Measurements from ENCODE around the gene COLEC11.
"Not testable (repeated sequence)": the region's sequence is repeated elsewhere in the genome, so short reads cannot be mapped to it uniquely, and the experiment has no call there.

COLEC11 gene

GRCh38 chr2:3606370-3607201, 11.7 kb downstream of the COLEC11 start:
- DNase-seq, result no peak

DNA sequence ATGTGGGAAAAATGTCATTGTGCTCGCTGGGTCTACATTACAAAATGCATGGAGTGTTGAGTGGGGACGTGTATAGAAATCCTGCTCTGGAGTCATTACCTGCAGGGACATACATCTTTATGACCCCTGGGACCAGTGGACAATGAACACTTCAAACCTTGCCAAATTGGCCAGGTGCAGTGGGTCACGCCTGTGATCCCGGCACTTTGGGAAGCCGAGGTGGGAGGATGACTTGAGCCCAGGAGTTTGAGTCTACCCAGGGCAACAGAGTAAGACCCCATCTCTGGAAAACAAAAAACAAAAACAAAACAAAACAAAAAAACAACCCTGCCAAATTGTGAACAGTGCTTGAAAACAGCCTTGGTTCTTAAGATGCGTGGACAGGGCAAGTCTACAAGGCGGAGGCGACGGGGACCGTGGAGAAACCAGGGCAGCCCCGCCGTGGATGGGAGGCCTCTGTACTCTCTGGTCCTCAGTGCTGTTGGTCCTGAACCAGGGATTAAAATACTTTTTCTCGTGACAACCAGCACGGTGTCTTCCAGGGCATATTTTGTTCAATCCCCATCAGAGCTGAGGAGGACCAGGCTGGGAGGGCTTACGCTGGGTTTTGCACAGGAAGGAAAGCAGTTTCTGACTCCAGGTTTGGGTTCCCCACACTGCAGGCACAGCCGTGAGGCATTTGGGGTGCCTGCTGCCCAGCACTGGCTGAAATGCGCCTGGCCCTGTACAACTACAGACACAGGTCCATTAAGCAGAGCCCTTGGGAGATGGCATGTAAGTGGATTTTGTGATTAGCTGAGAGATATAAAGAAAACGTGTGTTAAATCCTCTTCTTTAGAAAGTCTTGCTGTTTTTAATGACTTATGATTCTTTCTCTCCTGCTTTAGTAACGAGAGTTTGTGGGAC, 13.7 kb downstream of the COLEC11 start:
- peak; percentile 18 for DNase-seq

- peak; percentile 42 for DNase-seq
Measured at GRCh38 chr2:3609279-3609673, 14.4 kb downstream of the COLEC11 start.

DNA sequence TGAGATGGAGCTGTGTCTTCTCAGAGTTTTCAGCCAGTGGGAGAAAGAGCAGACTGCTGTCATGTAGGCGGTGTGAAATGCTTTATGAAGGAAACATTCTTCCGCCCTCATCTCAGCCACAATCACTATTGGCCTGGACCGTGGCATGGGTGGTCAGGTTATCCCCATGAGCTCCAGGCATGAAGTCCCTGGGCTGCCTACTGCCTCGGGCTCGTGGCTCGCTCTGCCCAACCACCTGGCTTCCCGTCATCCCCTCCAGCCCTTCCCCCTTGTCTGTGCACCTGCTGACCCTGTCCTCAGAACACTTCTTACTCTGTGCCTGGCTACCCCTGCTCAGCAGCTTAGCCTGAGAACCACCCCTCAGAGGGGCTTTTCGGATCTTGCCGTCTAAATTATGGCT, 15.5 kb downstream of the COLEC11 start:
- no peak for DNase-seq

- no peak for DNase-seq
Measured at GRCh38 chr2:3610881-3611505, 16.1 kb downstream of the COLEC11 start.

DNA sequence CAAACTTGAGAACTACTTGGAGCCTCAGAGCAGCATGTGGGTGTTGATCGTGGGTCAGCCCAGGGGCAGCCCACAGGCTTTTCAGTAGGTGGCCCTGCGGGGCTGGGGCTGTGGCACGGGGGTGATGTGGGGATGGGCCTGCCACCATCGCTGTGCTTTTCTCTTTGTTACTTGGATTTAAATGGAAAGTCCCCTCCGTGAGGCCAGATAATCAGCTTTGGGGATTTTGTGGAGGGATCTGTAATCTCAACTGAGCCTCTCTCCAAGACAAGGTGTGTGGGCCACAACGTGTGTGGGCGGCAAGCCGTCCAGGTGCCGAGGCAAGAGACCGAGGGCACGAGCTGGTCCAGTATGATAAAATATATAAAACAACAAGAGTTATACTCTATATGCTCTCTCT, 16.7 kb downstream of the COLEC11 start:
- no peak for DNase-seq

GRCh38 chr2:3612639-3613523, 18.0 kb downstream of the COLEC11 start:
- no peak for DNase-seq

- DNase-seq, result no peak
Measured at GRCh38 chr2:3613524-3613905, 18.6 kb downstream of the COLEC11 start.

- DNase-seq, result not testable (repeated sequence)
Measured at GRCh38 chr2:3614743-3615142, 19.8 kb downstream of the COLEC11 start.

GRCh38 chr2:3615541-3616200, 20.8 kb downstream of the COLEC11 start:
- not testable (repeated sequence) for DNase-seq

GRCh38 chr2:3616435-3617197, 21.7 kb downstream of the COLEC11 start:
- not testable (repeated sequence) for DNase-seq

DNA sequence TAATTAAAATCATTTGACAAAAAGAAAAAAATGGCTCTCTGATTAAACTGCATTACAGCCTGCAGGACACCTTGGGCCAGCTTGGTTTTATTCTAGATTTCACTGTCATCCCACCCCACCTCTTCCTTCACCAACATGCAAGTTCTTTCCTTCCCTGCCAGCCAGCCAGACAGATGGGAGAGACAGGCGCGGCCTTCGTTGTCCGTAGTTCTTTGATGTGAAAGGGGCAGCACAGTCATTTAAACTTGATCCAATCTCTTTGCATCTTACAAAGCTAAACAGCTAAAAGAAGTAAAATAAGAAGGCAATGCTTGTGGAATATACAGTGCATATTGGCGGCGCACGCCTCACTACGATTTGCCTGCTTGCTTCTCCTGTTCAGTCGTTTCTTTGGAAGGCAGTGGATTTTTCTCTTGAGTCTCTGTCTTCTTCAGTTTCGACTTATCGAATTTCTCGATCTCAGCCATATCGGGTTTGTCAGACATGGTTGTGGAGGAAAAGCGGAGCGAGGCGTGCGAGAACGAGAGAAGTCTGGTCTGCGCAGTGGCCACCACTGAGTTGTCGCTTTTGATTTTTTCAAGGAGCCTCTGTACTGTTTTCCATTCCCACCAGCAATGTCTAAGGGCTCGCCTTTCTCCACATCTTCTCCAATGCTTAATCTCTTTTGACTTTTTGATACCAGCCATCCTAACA, 22.4 kb downstream of the COLEC11 start:
- DNase-seq, result no peak

DNA sequence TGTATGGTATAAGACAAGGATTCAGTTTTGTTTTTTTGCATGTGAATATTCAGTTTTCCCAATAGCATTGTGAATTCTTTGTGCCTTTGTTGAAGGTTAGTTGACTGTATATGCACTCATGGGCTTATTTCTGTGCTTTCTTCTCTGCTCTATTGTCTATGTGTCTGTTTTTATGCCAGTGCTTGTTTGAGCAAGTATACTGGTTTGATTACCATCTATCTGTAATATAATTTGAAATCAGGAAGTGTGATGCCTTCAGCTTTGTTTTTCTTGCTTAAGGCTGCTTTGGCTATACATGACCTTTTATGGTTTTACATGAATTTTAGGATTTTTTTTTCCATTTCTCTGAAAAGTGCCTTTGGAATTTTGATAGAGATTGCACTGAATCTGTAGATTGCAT, 23.5 kb downstream of the COLEC11 start:
- DNase-seq, result no peak

DNA sequence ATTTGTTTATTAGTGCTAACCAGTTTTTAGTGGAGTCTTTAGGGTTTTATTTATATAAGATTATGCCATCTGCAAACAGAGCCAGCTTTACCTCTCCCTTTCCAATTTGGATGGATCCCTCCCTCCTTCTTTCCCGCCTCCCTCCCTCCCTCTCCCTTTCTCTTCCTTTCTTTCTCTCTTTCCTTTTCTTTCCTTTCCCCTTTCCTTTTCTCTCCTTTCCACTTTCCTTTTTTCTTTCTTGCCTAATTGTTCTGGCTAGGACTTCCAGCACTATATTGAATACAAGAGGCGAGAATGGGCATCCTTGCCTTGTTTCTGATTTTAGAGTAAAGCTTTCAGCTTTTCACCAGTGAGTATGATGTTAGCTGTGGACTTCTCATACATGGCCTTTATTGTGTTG, 24.1 kb downstream of the COLEC11 start:
- no peak for DNase-seq

GRCh38 chr2:3619661-3620060, 24.7 kb downstream of the COLEC11 start:
- DNase-seq, result not testable (repeated sequence)

GRCh38 chr2:3620834-3621233, 25.9 kb downstream of the COLEC11 start:
- no peak for DNase-seq

GRCh38 chr2:3622967-3623366, 28.1 kb downstream of the COLEC11 start:
- DNase-seq, result no peak

GRCh38 chr2:3624059-3624794, 29.3 kb downstream of the COLEC11 start:
- DNase-seq, result no peak

GRCh38 chr2:3625186-3625585, 30.3 kb downstream of the COLEC11 start:
- DNase-seq, result no peak
